Esophagus muscularis mucosa (tissue), 4 donors: ENCODE measurements around the gene MTMR11. TPM values are rescaled to one million over a fixed set of nuclear protein-coding genes. Genes with fewer than 3 reads are reported as not detected.

Experiments
- DNase-seq: peaks from one replicate; pipeline ENCODE4 v3.0.0-alpha.2; 2017; ENCODE audit errors: extremely low spot score
- H3K27ac ChIP-seq, 4 donors: fragments of 200-600 bp; sonication (generic); replicated peaks in 1 of 4; 1 replicate in 3 of 4; 2 replicates in 1 of 4; pipeline ENCODE4 v1.5.1; 2016 to 2019; ENCODE audit warnings: mild to moderate bottlenecking in 1 of 4
- H3K27me3 ChIP-seq, 4 donors: fragments of 200-600 bp; sonication (generic); one replicate each; pipeline versions ENCODE4 v1.5.1 to v1.6.0; 2016 to 2019
- H3K36me3 ChIP-seq, 4 donors: fragments of 200-600 bp; sonication (generic); one replicate each; pipeline ENCODE4 v1.5.1; 2016 to 2019
- H3K4me1 ChIP-seq, 4 donors: fragments of 200-600 bp; sonication (generic); one replicate each; pipeline ENCODE4 v1.5.1; 2016 to 2019
- H3K4me3 ChIP-seq, 4 donors: fragments of 200-600 bp; sonication (generic); 1 replicate in 2 of 4; 2 replicates in 2 of 4; pipeline ENCODE4 v1.5.1; 2016 to 2019; ENCODE audit warnings: mild to moderate bottlenecking in 4 of 4, moderate library complexity in 1 of 4
- H3K9me3 ChIP-seq, 4 donors: fragments of 200-600 bp; sonication (generic); 1 replicate in 3 of 4; 2 replicates in 1 of 4; pipeline ENCODE4 v1.5.1; 2016 to 2019
- CTCF ChIP-seq, 3 experiments: fragments of 200-600 bp in 2 of 3; fragments of 450-650 bp in 1 of 3; sonication (generic) in 2 of 3; IDR thresholded peaks; one replicate each; pipeline ENCODE4 v1.5.1; 2017 to 2019; ENCODE audit warnings: antibody characterized with exemption in 3 of 3, mild to moderate bottlenecking in 2 of 3, moderate library complexity in 1 of 3
- EP300 ChIP-seq: sonication (generic); formaldehyde crosslinking; IDR thresholded peaks from one replicate; pipeline ENCODE4 v1.6.1; 2017; ENCODE audit warnings: antibody characterized with exemption
- POLR2A ChIP-seq: fragments of 450-650 bp; IDR thresholded peaks from one replicate; pipeline ENCODE4 v1.6.1; 2017; ENCODE audit warnings: antibody characterized with exemption, moderate library complexity, mild to moderate bottlenecking, low read depth
- POLR2AphosphoS5 ChIP-seq, 2 donors: sonication (generic); formaldehyde crosslinking; IDR thresholded peaks; one replicate each; pipeline ENCODE4 v1.6.1; 2017; ENCODE audit warnings: antibody characterized with exemption in 2 of 2
- WGBS: methylation state at CpG from one replicate; pipeline ENCODE4 v1.1.5; 2018; 5-methylcytosine and 5-hydroxymethylcytosine counted together
- intact Hi-C: fragments of 100-400 bp; cut with DNase I; formaldehyde crosslinking; loops from one replicate; pipeline ENCODE4 v1.15.1; 2023
- total RNA-seq, 4 donors: library from RNA; depleted of rRNA; stranded (reverse); fragments of >200 nt; gene quantifications; one replicate each; pipeline versions ENCODE4 v1.1.0 to v1.2.1, GENCODE V29; 2016

The MTMR11 gene
- total RNA-seq, 4 donors from 2014 or later = 7.3 to 15.0 (median 10.5) TPM

- H3K27ac ChIP-seq = peak within 1 kb of the TSS; percentile 33 to 55 (median 52)
- intact Hi-C loops = no loop called here
- TF ChIP-seq POLR2A (no peak), POLR2AphosphoS5 (IDR thresholded peaks at IDR 0.05) (peak; percentile 22 to 81)
- peaks cover 0 to 8% (median 0%) of the 10 kb centered on the region in 4 donors for H3K27me3 ChIP-seq
- WGBS = 0% methylated on average over 8 of the region's 24 CpGs
- no peak for DNase-seq
- H3K4me1 ChIP-seq = peaks cover 9 to 32% (median 29%) of the 10 kb centered on the region in 4 donors
- peaks cover 4 to 26% (median 9%) of the 10 kb centered on the region in 4 donors for H3K36me3 ChIP-seq
- no peaks in the 10 kb centered on the region for H3K9me3 ChIP-seq
- H3K4me3 ChIP-seq = peak within 1 kb of the TSS; percentile 60 to 83 (median 64)
Measured at GRCh38 chr1:149917571-149918144, 19.0 kb downstream of the MTMR11 start, which contains the start of gene SV2A. TSS of gene SV2A (minus strand) at chr1:149917844. CDS start at chr1:149913840, 4,004 bp downstream.

GRCh38 chr1:149916898-149917252, 19.8 kb downstream of the MTMR11 start:
- peaks cover 9 to 32% (median 29%) of the 10 kb centered on the region in 4 donors for H3K4me1 ChIP-seq
- TF ChIP-seq EP300 = no peak
- no peak for TF ChIP-seq CTCF (IDR thresholded peaks at IDR 0.05)
- no peak for TF ChIP-seq POLR2AphosphoS5 (IDR thresholded peaks at IDR 0.05)
- no peak for TF ChIP-seq POLR2A
- peak overlapping the region in 3 of 4 donors; percentile 3 to 55 (median 33) for H3K27ac ChIP-seq
- peaks cover 0 to 19% (median 3%) of the 10 kb centered on the region in 4 donors for H3K36me3 ChIP-seq
- WGBS = 5% methylated on average over 10 of the region's 10 CpGs
- peak overlapping the region; percentile 60 to 83 (median 64) for H3K4me3 ChIP-seq
- intact Hi-C loops = no loop called here
- DNase-seq = no peak
- H3K9me3 ChIP-seq = no peaks in the 10 kb centered on the region
- peaks cover 0 to 8% (median 0%) of the 10 kb centered on the region in 4 donors for H3K27me3 ChIP-seq

GRCh38 chr1:149916193-149916897, 20.3 kb downstream of the MTMR11 start:
- H3K36me3 ChIP-seq = peaks cover 0 to 14% (median under 1%) of the 10 kb centered on the region in 4 donors
- H3K9me3 ChIP-seq = no peaks in the 10 kb centered on the region
- DNase-seq = no peak
- H3K27ac ChIP-seq = peak overlapping the region in 3 of 4 donors; percentile 3 to 55 (median 33)
- TF ChIP-seq POLR2AphosphoS5 (IDR thresholded peaks at IDR 0.05) = no peak
- TF ChIP-seq POLR2A = no peak
- peak overlapping the region; percentile 60 to 83 (median 64) for H3K4me3 ChIP-seq
- intact Hi-C loops = no loop called here
- 22% methylated on average over 7 of the region's 9 CpGs for WGBS
- peaks cover 0 to 8% (median 0%) of the 10 kb centered on the region in 4 donors for H3K27me3 ChIP-seq
- H3K4me1 ChIP-seq = peaks cover 9 to 32% (median 29%) of the 10 kb centered on the region in 4 donors

- H3K27ac ChIP-seq = peak overlapping the region in 1 of 4 donors; percentile 33
Measured at GRCh38 chr1:149915429-149916192, 21.1 kb downstream of the MTMR11 start.

GRCh38 chr1:149914545-149914944, 22.1 kb downstream of the MTMR11 start:
- H3K27me3 ChIP-seq = peaks cover 0 to 8% (median 0%) of the 10 kb centered on the region in 4 donors
- no peak for DNase-seq
- H3K9me3 ChIP-seq = no peaks in the 10 kb centered on the region
- H3K4me1 ChIP-seq = peaks cover 9 to 31% (median 28%) of the 10 kb centered on the region in 4 donors
- intact Hi-C loops = no loop called here
- 89% methylated on average over 1 of the region's 1 CpG for WGBS
- H3K4me3 ChIP-seq = no peak overlapping the region
- H3K27ac ChIP-seq = no peak overlapping the region
- peaks cover 0 to 14% (median 3%) of the 10 kb centered on the region in 4 donors for H3K36me3 ChIP-seq
- TF ChIP-seq EP300 (no peak), POLR2A (no peak), POLR2AphosphoS5 (IDR thresholded peaks at IDR 0.05) (no peak), CTCF (IDR thresholded peaks at IDR 0.05) (no peak)

More at GRCh38 chr1:149915429-149916192, 21.1 kb downstream of the MTMR11 start:
- intact Hi-C loops = no loop called here
- Histone ChIP-seq H3K36me3 (peaks cover 0 to 10% (median under 1%) of the 10 kb centered on the region in 4 donors), H3K9me3 (no peaks in the 10 kb centered on the region), H3K27me3 (peaks cover 0 to 8% (median 0%) of the 10 kb centered on the region in 4 donors), H3K4me3 (no peak overlapping the region), H3K4me1 (peaks cover 9 to 32% (median 29%) of the 10 kb centered on the region in 4 donors)
- 81% methylated on average over 11 of the region's 11 CpGs for WGBS
- DNase-seq = no peak
- TF ChIP-seq EP300 (no peak), POLR2AphosphoS5 (IDR thresholded peaks at IDR 0.05) (no peak), CTCF (IDR thresholded peaks at IDR 0.05) (no peak), POLR2A (no peak)
